HG02588 (cell line): ENCODE results near the gene TPI1.
A peak's percentile ranks its signal among the peaks of the same experiment; 100 is the strongest.
"Not testable (repeated sequence)": the region's sequence is repeated elsewhere in the genome, so short reads cannot be mapped to it uniquely, and the experiment has no call there.

Experiments
- ATAC-seq: cut with Tn5 transposase; IDR thresholded peaks from one replicate; pipeline ENCODE4 v1.9.1; 2021; ENCODE audit warnings: mild to moderate bottlenecking, moderate library complexity; ENCODE audit not compliant: unreplicated experiment

Gene TPI1

GRCh38 chr12:6846316-6846869 is 20.9 kb upstream of the TPI1 start:
- ATAC-seq, result no peak

DNA sequence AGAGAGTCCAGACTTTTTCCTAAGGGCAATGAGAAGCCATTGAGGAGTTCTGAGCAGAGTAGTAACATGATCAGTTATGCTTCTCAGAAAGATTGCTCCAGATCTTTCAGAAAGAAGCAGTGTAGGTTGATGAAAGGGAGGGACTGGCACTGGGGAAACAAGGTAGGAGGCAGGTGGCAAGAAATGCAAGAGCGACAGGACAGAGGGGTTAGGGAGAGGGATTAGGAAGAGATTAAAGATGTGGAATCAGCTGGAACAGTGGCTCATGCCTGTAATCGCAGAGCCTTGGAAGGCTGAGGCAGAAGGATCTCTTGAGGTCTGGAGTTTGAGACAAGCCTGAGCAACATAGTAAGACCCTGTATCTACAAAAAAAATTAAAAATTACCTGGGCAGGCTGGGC is 19.7 kb upstream of the TPI1 start:
- no peak for ATAC-seq

GRCh38 chr12:6849427-6849826 is 17.9 kb upstream of the TPI1 start:
- ATAC-seq, result no peak

DNA sequence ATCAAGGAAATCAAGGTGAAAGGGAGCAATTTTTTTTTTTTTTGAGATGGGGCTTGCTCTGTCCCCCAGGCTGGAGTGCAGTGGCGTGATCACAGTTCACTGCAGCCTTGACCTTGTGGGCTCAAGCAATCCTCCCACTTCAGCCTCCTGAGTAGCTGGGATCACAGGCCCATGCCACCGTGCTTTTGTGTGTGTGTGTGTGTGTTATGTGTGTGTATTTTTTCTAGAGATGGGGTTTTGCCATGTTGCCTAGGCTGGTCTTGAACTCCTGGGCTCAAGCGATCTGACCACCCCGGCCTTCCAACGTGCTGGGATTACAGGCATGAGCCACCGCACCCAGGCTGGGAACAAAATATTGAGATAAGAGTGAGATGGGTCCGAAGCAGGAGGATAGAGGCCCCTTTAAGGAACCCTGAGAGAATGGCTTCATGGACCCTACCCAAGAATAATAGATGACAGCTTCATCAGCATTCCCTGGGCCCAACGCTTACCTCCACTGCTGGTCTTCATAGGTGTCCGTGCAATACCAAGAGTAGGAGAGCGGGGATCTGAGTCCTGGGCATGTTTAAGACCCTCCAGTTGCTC is 17.3 kb upstream of the TPI1 start:
- no peak for ATAC-seq

DNA sequence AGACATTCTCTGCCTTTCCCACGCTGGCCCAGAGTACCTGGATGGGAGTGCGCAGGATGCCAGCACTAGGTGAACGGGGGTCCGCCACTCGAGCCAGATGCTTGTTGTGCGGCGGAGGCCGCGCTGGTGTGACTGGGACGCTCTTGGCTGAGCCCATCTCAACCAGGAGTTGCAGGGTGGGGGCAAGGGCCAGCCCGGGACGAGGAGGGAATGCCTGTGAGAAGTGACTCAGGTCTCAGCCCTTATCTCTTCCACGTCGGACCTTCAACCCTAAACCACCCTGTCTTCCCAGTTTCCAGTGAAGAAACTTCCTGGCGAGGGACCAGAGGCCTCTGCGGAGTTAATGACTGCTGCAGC is 16.6 kb upstream of the TPI1 start:
- no peak for ATAC-seq

DNA sequence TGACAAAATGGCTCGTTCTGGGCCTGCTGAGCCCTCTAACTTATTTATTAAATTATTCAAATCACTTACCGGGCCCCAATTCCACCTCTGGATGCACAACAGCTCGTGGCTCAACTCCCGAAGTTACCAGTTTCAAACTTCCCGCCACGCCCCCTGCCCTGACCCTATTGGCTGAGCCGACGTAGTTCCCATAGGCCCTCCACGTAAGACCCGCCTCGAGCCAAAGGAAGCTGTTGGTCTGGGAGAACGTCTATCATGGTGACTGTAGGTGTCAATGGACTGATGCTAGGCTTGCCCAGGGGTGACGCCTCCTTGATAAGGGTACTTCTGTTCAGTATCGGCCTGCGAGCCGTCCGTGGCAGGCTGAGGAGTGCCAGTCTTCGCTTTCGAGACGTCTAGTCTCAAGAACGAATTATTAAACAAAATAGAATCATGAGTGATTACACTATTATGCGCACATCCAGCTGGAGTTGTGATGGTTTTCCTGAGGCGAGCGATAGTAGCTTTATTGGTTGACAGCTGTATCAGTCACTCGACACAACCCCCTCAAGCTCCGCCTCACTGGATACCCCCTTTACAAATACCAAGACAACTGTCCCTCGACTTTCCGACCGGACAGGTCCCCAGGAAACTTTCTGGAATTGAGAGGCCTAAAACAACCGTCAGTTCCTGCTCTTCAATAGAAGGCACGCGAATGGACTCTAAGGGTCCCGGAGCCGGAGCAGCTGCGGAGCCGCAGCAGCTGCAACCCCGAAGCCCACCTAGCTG is 16.0 kb upstream of the TPI1 start, which contains the start of gene CDCA3:
TSS of gene CDCA3 (minus strand) at position 134 of the 768 bp plus-strand sequence. CDS start 334 bp downstream, outside the sequence.
- ATAC-seq, result peak; percentile 53

DNA sequence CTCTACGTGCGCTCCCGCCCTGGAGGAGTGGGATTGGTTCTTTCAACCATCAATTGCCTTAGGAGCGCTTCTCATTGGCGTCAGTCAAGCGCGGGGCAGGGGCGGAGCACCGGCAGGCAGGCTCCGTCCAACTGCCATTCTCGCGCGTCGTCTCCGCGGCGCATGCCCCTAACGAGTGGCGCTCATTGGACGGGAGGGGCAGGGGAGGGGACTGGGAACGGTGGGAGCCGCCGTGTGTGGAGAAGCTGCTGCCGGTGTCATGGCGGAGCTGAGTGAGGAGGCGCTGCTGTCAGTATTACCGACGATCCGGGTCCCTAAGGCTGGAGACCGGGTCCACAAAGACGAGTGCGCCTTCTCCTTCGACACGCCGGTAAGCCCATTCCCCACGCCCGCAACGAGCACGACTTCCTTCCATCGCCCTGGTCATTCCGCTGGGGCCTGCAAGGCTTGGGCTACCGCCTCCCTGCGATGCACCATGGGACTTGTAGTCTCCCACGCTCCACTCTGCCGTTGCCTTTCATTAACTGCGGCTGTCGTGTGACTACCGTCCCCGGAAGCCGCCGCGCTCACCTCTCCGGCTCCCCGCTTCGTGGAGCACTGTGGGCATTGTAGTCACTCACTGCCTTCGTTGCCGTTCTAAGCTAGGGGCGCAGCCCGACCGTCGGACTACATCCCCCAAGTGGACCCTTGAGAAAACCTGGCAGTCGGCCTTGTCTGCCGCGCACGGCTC is 15.2 kb upstream of the TPI1 start, which contains the start of gene USP5:
TSS of gene USP5 (plus strand) at position 230 of the 730 bp plus-strand sequence. CDS start at position 260, 30 bp downstream.
- ATAC-seq, result peak; percentile 70

DNA sequence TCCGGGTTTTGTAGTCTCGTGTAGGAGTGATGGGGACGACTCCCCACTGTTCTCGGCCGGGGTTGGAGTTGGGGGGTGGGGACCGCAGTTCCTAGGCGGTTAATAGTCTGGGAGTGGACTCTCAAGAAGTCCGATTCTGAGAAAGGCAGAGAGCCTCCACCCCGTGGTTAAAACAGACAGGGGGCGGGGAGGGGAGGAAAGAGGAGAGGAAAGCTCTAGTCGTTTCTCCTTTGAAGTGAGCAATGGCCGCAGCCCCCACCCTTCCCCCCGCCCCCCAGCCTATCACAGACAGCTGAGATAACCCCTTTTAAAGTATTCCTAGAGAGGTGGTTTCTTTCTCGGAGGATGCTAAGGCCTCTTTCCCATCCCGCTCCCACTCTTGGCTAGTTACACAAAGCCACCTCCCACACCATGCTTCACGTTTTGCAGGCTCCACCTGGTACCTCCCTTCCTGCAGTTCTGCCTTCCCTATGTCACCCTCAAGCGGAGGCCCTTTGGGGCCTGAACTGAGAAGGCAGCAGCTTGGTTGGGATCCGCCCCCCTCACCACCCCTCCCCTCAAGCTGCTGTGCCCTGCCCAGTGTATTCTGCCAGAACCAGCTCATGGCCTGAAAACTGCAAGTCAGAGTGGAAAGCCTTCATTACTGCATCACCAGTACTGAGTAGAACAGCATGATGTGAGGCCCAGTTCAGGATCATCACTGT is 14.5 kb upstream of the TPI1 start:
- ATAC-seq, result no peak

DNA sequence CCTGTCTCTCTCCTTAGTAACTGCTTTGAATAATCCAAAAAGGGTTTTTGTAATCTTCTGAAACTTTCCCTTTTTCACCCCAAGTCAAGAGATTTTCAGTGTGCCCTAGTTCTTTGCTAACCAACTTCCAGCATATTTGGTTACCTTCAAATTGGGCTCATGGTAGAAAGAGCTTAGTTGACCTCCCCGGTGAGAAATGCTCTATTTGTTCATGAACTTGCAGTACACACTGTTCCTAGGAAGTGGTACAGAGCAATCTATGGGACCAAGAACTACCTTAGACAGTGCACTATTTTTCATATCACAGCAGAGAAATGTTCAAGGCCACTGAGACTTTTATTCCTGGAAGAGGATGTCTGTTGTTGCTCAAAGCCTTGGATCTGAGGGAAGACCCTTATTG is 13.7 kb upstream of the TPI1 start:
- ATAC-seq, result no peak

DNA sequence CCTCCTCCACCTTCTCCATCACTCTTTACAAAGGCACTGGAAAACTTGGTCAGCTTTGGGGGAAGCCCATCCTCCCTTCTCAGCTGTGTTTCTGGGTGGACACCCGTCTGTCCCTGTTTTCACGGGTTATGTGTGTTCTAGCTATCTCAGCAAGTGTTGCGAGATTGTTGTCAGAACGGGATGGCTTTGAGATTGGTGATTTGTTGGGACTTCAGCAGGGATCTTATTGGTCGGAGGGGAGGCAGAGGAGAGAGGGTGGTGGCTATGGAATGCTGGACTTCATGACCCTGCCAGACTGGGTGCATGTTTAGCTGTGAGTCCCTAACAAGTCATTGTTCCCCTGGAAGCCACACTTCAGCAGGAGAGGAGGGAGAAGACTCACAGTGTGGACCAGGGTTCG is 13.3 kb upstream of the TPI1 start:
- ATAC-seq, result no peak

GRCh38 chr12:6855322-6855721 is 12.0 kb upstream of the TPI1 start:
- ATAC-seq, result no peak

- ATAC-seq, result no peak
Measured at GRCh38 chr12:6858799-6859198, 8.5 kb upstream of the TPI1 start.

- ATAC-seq, result no peak
Measured at GRCh38 chr12:6860116-6860515, 7.2 kb upstream of the TPI1 start.

DNA sequence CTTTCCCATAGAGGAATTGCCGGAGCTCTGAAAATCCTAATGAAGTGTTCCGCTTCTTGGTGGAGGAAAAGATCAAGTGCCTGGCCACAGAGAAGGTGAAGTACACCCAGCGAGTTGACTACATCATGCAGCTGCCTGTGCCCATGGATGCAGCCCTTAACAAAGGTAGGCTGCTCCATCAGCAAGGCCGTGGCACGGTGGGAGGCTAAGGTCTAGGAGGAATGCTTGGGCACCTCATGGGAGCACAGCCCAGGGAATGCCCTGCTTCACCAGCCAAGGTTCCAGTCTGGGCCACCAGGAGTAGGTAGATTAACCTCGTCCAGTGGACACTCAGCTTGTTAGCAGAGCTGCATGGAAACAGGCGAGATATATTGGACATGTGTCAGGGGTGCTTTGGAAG is 6.4 kb upstream of the TPI1 start:
- ATAC-seq, result no peak

GRCh38 chr12:6861391-6861790 is 5.9 kb upstream of the TPI1 start:
- no peak for ATAC-seq

DNA sequence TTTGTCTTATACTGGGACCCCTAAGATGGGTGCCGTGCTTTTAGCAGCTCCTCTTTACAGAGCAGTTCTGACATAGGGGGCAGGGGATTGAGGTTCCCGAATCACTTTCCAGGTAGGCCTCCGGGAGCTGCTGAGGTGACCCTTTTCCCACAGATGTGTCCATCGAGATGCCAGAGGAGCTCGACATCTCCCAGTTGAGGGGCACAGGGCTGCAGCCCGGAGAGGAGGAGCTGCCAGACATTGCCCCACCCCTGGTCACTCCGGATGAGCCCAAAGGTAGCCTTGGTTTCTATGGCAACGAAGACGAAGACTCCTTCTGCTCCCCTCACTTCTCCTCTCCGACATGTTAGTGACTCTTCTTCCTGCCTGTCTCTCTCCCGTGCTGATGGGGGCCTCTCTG is 4.3 kb upstream of the TPI1 start:
- no peak for ATAC-seq

- no peak for ATAC-seq
Measured at GRCh38 chr12:6863586-6864321, 3.6 kb upstream of the TPI1 start.

- ATAC-seq, result not testable (repeated sequence)
Measured at GRCh38 chr12:6865307-6865706, 2.0 kb upstream of the TPI1 start.

DNA sequence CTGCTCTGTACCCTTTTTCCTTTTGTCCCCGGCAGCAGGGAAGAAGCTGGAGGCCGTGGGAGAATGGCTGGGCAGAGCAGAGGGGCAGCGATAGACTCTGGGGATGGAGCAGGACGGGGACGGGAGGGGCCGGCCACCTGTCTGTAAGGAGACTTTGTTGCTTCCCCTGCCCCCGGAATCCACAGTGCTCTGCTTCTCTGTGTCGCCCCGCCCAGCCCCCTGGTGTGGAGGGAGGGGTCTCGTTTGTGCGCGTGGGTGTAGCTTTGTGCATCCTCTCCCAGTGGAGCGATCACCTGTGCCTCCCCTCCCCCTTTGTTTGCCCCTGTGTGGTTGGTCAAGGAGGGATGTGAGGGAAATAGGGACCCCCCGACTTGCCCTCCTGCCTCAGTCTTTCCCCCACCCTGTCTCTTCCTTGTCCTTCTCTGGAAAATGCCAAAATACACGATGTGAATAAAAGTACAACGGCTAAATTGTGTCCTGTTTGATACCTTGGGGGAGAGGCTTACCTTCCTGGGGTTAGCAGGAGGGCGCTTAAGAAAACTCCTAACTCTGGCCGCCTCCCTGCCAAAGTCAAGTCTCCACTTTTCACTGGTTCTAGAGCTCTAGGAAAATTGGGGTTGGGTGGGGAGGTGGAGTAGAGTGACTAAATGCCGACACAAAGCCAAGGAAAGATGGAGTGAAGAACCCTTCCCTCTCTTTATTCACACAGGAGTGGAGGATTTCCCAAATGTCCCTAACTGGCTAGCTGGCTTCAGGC is 990 bp upstream of the TPI1 start:
- no peak for ATAC-seq
